Muscle of back (tissue), 13 donors: Measurements from ENCODE around the gene PIKFYVE. TPM values are rescaled to one million over a fixed set of nuclear protein-coding genes. Genes with fewer than 3 reads are reported as not detected.
"Not testable (repeated sequence)": the region's sequence is repeated elsewhere in the genome, so short reads cannot be mapped to it uniquely, and the experiment has no call there.

Experiments
- DNase-seq, 3 donors: peaks; one replicate each; pipeline versions ENCODE4 v3.0.0 to v3.0.0-alpha.2; 2013
- long read RNA-seq, 9 donors: transcript quantifications; one replicate each; lab custom pipeline, GENCODE V29; 2026
- polyA plus RNA-seq, 10 donors: library from polyadenylated mRNA; unstranded; fragments of 120-200 nt; gene quantifications; one replicate each; pipeline ENCODE4 v1.2.1, GENCODE V29; 2013; ENCODE audit not compliant: insufficient read length in 10 of 10

Gene PIKFYVE
- polyA plus RNA-seq = 10 to 100 TPM; 12.2 to 23.1 (median 17.4) TPM
- long read RNA-seq, donor 1 = 0 reads
- long read RNA-seq, donor 2 = 0 reads
- long read RNA-seq, donor 3 = 0 reads
- long read RNA-seq, donor 4 = 0 reads
- long read RNA-seq, donor 5 = 0 reads
- long read RNA-seq, donor 6, partial matches to known transcripts = 0 of 1 reads
- long read RNA-seq, donor 6, other reads (novel, unspliced or antisense) = 0 of 1 reads
- long read RNA-seq, donor 7 = 0 reads
- long read RNA-seq, donor 8, partial matches to known transcripts = 9 of 9 reads
- long read RNA-seq, donor 8, other reads (novel, unspliced or antisense) = 0 of 9 reads
- long read RNA-seq, donor 9 = 0 reads

DNA sequence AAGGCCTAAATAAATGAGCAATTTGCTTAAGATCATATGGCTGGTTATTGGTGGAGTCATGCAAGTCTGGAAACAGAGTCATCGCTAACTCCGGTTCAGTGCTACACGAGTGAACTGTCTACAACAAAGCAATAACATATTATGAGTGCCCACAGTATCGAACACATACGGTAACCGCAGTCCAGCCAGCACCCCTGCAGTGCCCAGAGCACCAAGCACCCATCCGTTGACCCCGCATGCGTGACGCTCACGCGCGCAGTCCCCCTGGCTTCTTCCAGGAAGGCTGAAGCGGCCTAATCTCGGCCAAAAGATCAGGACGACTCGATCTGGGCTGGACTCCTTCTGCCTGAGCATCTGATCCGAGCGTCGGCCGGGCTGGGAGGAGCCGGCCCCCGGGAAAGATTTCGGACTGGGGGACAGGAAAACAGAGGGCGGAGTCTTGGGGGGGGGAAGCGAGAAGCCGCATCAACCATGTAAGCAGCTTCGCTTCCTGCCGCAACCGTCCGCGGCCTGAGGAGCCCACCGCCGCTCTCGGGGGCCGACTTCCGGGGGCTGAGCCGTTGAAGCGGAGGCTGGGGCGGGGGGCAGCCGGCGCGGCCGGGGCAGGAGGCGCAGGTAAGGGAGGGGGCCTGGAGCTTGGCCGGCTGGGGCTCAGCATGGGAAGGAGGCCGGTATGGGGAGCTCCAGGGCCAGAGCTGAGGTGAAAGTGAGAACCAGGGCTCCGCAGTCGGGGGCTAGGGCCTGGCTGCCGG is at the start of gene PIKFYVE:
Gene PIKFYVE (plus strand): TSS at position 455 of the 752 bp plus-strand sequence. CDS start 5,265 bp downstream, outside the sequence.
- DNase-seq = peak; percentile 98 to 99 (median 99)

DNA sequence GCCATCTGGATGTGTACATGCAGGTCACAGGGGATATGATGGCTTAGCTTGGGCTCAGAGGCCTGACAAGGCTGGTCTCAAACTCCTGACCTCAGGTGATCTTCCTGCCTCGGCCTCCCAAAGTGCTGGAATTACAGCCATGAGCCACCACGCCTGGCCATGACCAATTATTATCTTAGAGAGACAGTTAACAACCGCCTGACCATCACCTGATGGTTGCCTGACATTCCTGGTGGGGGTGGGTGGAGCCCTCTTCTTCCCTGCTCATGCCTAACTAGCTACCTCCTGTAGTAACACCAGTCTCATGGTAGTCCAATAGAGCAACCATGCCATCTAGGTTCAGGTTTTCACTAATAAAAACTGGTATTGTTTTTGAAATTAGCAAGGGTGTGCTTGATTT is 44.2 kb upstream of the PIKFYVE start:
- not testable (repeated sequence) for DNase-seq

DNA sequence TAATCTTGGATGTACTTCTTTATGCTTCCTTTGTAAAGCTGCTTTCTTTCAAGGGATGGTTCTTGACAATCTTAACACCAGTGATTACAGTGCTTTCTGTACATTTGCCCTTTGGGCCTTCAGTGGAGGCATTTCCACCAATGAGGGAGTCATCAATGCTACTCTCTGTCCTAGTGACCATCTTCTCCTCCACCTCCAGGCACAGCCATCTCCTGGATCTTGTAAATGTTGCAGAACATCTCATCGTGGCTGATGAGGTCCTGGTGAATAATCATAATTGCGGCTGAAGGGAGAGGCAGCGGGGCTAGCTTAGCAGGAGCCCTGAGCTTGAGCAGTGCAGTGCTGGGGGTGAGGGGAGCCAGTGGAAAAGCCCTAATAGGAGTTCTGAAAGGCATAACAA is 43.7 kb upstream of the PIKFYVE start:
- DNase-seq = peak in 1 of 3 donors; percentile 1

DNA sequence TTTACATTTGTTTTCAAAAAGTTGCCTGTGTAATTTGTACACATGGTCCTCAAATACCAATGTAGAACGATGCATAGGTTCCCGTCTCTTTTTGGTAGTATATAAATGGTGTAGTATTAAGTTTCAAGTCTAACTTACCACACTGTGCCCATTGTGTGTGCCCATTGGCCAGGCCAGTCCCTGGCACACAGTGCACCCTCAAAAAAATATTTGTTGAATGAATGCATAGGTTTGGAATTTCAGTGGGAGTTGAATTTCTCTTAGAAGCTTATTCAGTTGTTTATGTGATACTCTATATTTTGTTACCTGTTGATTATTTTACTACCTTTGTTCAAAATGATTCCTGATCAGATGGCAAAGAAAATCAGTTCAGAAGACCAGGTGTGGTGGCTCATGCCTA is 41.3 kb upstream of the PIKFYVE start:
- DNase-seq = no peak

- no peak for DNase-seq
These were observed 38.3 kb upstream of the PIKFYVE start for GRCh38 chr2:208227581-208228232.

- DNase-seq = no peak
These were observed 37.6 kb upstream of the PIKFYVE start for GRCh38 chr2:208228476-208228875.

DNA sequence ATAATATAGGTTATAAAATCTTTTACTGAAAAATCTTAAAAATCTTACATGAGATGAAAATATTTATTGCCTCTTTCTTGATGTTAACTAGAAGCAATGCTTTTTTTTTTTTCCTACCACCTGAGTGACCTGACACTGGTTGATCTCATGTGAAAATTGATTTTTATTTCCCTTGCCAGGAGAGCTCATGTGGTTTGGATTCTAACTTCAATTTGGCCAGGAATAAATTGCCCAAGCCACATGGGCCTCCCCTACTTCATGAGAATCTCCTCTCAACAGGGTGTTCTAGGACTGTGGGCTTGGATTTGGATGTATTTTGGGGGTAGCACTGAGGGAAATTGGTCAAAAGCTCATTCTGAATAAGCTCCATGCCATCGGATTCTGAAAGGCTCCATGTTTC is 31.3 kb upstream of the PIKFYVE start:
- DNase-seq = no peak

DNA sequence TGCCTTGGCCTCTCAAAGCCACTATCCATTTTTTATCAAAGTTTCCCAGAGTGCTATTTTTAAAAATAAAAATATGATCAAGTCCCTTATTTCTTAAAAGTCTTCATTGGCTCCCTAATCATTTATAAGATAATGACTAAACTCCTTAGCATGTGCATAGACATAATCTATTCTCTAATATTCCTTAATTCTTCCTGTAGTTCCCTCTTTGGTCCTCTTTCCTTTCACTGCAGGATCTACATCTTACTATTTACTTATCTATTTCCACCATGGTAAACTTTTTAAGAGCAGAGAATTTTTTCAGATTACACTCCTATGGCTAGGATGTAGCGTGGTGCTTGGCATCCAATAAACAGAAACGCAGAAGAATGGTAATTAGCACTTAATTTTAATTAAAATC is 30.2 kb upstream of the PIKFYVE start:
- DNase-seq = no peak

DNA sequence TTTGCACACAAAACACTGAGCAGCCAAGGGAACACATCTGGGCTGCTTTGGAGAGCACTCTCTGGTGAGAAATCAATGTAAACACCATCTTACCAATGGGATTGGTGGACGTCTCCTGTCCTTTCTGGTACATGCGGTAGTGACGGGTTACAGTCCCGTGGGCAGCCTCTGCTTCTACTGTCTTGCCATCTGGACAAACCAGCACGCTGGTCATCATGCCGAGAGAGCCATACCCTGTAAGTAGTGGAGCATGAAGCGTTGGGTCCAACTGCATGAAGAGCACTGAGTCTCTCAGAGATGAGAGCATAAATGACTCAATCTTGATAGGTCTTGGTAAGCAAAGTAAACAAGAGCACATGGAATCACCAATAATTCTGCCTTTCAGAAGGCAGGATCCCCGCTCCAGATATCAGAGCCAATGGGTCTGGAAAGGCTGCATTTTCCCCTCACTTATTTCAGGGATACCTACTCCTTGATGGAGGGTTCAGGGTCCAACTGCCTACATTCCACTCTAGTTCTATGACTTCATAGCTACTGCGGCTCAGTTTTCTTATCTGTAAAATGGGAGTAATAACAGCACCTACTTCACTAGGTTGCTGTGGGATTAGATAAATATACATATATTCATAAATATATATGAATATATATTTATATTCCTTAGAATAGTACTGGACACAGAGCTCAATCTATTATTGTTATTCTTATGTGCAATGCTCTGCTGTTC is 26.1 kb upstream of the PIKFYVE start:
- DNase-seq = no peak

DNA sequence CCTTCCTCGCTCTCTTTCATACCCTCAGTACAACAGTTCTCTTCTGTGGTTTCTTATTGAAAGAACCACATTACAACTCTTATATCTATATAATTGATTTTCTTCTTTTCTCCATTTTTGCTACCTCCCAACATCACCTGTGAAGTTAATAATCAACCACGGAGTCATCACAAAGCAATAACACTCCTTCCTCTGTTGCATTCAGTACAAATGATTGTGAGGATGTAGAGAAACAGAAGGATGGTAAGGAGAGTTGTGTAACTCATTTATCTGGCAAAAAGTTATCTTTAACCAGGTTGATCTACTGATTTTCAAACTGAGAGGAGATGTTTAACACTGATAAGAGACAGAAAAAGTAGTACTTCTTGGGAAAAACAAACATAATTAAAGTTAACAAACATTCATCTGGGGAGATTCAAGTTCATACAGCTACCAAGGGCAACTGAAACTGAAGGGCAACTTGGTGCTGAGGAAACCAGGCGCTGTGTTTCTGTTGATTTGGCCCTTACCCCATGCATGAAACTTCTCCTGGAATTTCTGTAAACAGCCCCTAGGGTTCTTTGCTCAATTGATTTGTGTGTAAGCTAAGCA is 25.3 kb upstream of the PIKFYVE start:
- DNase-seq = no peak

DNA sequence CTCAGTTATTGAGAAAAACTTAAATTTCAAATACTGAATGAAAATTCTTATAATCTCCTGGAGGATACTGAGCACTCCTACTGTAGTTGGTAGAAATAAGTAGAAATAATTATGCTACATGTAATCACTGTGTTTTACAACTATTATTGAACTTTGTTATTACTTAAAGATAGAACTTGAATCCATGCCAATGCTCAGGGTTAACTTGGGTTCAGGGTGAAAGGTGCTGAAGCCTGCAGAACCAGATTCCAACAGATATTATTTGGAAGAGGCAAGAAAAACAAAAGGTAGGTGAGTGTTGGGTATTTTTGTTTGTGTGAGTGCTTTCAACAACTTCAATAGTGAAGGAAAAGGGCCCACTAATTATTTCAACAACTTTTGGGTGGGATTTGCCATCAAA is 21.6 kb upstream of the PIKFYVE start:
- DNase-seq = no peak

DNA sequence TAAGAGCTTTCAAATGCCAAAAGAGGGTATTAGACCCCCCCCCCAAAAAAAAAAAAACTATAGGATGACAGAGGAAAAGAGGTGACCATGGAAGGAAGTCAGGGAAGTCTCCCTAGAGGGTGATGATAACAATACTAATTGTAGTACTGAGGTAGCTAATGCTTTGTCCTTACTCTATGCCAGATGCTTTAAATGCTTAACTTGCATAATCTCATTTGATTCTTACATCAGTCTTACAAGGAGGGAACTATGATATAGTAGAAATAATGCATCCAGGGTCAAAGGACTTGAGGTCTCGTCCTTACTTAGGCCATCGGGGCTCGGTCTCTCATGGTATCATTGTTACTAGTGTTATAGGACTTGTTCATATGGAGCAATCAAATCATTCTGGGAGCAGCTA is 20.3 kb upstream of the PIKFYVE start:
- DNase-seq = no peak

DNA sequence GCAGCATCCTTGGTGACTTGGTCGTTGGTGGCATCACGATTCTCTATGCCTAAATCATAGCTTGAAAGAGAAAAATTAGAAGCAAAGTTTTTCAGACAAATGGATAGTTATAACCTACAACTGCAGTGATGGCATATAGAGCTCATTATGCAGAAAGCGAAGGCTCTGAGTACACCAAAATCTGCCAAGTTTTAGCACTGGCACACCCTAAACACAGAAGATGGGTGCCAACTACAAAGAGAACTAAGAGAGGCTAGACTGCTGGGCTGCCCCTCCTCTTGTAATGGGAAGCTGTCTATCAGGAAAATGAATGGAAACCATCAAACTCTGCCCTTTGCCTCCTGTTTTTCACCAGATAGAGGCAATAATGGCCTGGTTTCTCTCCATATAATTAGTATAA is 17.5 kb upstream of the PIKFYVE start:
- no peak for DNase-seq

- no peak for DNase-seq
These were observed 16.8 kb upstream of the PIKFYVE start for GRCh38 chr2:208249296-208249695.

DNA sequence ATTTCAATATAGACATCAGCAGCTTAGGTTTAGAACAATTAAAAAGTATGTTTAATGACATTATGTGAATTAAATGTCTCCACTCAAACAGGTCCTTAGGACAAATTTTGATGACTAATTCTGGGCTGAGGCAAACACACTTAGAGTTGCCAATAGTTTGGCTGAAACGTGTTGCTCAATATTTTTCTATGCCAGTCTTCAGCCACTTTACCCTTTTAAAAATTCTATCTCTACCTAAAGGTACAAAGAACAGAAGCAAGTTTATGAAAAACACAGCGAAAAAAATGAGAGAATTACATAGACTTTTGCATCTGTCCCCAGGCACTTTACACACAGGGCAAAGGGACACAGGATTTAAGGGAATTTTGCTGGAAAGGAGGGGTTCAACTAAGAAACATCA is 15.7 kb upstream of the PIKFYVE start:
- DNase-seq = no peak

DNA sequence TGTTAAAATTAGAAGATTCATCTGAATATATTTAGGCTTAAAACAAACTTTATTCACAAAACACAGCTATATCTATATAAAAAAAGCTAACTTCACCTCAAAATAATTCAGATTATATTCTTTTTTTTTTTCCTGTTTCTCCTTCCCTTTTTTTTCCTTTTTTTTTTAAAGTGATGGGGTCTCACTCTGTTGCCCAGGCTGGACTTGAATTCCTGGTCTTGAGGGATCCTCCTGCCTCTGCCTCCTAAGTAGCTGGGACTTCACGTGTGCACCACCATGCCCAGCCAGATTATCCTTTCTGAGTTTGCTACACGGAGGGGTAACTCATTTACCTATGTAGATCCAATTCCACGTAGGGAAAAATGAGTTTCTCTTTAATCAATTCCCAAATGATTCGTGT is 15.0 kb upstream of the PIKFYVE start:
- no peak for DNase-seq

- DNase-seq = no peak
These were observed 13.2 kb upstream of the PIKFYVE start for GRCh38 chr2:208252716-208253492.

GRCh38 chr2:208253600-208254117 is 12.4 kb upstream of the PIKFYVE start:
- no peak for DNase-seq

DNA sequence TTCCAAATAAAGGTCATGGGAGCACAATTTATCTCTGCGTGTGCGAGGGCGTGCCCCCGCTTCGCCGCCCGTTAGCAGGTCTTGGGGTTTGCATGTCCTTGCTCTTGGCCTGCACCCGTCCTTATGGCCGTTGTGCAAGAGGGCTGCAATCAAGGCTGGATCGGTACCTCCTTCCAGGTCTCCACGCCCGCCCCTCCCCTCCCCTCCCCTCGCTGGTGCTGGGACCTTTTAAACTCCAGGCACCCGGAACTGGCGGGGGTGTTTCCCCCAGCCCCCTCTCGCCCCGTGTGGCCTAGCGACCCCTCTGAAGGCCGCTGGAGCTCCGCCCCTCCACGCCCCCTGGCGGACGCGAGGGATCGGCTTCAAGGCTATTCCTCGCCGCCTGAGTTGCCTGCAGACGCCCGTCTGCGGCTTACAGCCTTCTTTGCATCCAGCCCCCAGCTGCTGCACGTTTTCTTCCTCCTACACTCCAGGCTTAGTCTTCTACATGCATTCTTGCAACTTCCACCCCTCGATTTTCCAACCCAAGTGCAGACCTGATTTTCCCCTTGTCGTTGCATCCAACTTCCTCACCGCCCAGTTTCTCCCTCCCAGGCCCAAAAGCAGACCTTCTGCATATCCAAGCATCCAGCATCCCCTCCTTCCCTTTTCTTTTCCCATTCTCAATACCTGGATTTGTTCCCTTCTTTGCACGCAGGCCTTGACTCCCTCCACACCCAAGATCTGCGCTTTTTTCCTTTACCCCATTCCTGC is 11.8 kb upstream of the PIKFYVE start:
- peak; percentile 75 to 95 (median 89) for DNase-seq
